ENCODE data around the gene PHLDA1. TPM values are rescaled to one million over a fixed set of nuclear protein-coding genes. Genes with fewer than 3 reads are reported as not detected.

Gene PHLDA1
- total and polyA plus RNA-seq, 9 of the 15 experiments (the other 6 are each of a cell fraction or from before 2014, with no cell fraction given), result 0.15 to 2.9 (median 0.54) TPM

GRCh38 chr12:76020281-76020680 lies 11.3 kb downstream of the PHLDA1 start:
- ChIA-PET POLR2A (no interaction called here), CTCF (ENCODE audit: low intra/inter-chr PET ratio) (no interaction called here)
- H4K20me1 ChIP-seq (replicated peaks; ENCODE audit: control insufficient read depth, insufficient read depth, low read length), result no peaks in the 10 kb centered on the region
- H3K36me3 ChIP-seq (ENCODE audit: control insufficient read depth, insufficient read depth, low read length), result no peaks in the 10 kb centered on the region
- 40% methylated on average over 5 of the region's 5 CpGs for WGBS (ENCODE audit: insufficient coverage, low coverage, missing lambda C conversion rate)
- H3K27me3 ChIP-seq (ENCODE audit: control insufficient read depth in 2 of 2, insufficient read depth in 2 of 2, low read length in 2 of 2), result no peaks in the 10 kb centered on the region
- no peak overlapping the region for H3K9ac ChIP-seq (ENCODE audit: insufficient read depth in 1 of 2, low read depth in 2 of 2, low read length in 2 of 2)
- TF ChIP-seq, protein P1, sequence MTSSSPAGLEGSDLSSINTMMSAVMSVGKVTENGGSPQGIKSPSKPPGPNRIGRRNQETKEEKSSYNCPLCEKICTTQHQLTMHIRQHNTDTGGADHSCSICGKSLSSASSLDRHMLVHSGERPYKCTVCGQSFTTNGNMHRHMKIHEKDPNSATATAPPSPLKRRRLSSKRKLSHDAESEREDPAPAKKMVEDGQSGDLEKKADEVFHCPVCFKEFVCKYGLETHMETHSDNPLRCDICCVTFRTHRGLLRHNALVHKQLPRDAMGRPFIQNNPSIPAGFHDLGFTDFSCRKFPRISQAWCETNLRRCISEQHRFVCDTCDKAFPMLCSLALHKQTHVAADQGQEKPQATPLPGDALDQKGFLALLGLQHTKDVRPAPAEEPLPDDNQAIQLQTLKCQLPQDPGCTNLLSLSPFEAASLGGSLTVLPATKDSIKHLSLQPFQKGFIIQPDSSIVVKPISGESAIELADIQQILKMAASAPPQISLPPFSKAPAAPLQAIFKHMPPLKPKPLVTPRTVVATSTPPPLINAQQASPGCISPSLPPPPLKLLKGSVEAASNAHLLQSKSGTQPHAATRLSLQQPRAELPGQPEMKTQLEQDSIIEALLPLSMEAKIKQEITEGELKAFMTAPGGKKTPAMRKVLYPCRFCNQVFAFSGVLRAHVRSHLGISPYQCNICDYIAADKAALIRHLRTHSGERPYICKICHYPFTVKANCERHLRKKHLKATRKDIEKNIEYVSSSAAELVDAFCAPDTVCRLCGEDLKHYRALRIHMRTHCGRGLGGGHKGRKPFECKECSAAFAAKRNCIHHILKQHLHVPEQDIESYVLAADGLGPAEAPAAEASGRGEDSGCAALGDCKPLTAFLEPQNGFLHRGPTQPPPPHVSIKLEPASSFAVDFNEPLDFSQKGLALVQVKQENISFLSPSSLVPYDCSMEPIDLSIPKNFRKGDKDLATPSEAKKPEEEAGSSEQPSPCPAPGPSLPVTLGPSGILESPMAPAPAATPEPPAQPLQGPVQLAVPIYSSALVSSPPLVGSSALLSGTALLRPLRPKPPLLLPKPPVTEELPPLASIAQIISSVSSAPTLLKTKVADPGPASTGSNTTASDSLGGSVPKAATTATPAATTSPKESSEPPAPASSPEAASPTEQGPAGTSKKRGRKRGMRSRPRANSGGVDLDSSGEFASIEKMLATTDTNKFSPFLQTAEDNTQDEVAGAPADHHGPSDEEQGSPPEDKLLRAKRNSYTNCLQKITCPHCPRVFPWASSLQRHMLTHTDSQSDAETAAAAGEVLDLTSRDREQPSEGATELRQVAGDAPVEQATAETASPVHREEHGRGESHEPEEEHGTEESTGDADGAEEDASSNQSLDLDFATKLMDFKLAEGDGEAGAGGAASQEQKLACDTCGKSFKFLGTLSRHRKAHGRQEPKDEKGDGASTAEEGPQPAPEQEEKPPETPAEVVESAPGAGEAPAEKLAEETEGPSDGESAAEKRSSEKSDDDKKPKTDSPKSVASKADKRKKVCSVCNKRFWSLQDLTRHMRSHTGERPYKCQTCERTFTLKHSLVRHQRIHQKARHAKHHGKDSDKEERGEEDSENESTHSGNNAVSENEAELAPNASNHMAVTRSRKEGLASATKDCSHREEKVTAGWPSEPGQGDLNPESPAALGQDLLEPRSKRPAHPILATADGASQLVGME (CRISPR knock-in tag; IDR thresholded peaks at IDR 0.05), result no peak
- no peak for TF ChIP-seq NR2F6 (CRISPR knock-in tag; IDR thresholded peaks at IDR 0.05)
- no peak for TF ChIP-seq ZNF232 (CRISPR knock-in tag; IDR thresholded peaks at IDR 0.05)
- no peak for TF ChIP-seq BACH1 (tag; IDR thresholded peaks at IDR 0.05)
- TF ChIP-seq C11orf30 (IDR thresholded peaks at IDR 0.05; ENCODE audit: low read depth), result no peak
- TF ChIP-seq, protein P2, sequence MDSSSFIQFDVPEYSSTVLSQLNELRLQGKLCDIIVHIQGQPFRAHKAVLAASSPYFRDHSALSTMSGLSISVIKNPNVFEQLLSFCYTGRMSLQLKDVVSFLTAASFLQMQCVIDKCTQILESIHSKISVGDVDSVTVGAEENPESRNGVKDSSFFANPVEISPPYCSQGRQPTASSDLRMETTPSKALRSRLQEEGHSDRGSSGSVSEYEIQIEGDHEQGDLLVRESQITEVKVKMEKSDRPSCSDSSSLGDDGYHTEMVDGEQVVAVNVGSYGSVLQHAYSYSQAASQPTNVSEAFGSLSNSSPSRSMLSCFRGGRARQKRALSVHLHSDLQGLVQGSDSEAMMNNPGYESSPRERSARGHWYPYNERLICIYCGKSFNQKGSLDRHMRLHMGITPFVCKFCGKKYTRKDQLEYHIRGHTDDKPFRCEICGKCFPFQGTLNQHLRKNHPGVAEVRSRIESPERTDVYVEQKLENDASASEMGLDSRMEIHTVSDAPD (CRISPR knock-in tag; IDR thresholded peaks at IDR 0.05), result no peak
- no peak for TF ChIP-seq TBL1XR1 (IDR thresholded peaks at IDR 0.05; ENCODE audit: low read length in 2 of 2)
- FAIRE-seq, result no peak
- peak; percentile 29; the same call in 1 of the 3 replicates for ATAC-seq
- no peak overlapping the region for H3K4me3 ChIP-seq
- peaks cover 0 to 11% of the 10 kb centered on the region in 2 experiments; a peak in 2 of 5 replicates for H3K4me1 ChIP-seq (replicated peaks in 1 of 2; ENCODE audit: control insufficient read depth in 2 of 2, insufficient read depth in 2 of 2, low read length in 2 of 2)
- H3K4me2 ChIP-seq (ENCODE audit: insufficient read depth, low read length), result no peak overlapping the region
- no peak for DNase-seq (ENCODE audit: extremely low read depth in 1 of 4, low spot score in 3 of 4)
- intact Hi-C loops (cut with micrococcal nuclease), result no loop called here
- H3K9me1 ChIP-seq (ENCODE audit: control insufficient read depth, insufficient read depth, low read length), result no peaks in the 10 kb centered on the region
- no peak overlapping the region for H3K27ac ChIP-seq (ENCODE audit: extremely low read depth, low read depth, low read length)
- BruUV-seq (replicated peaks), result no TSS peak
- no peaks in the 10 kb centered on the region for H3K79me2 ChIP-seq (ENCODE audit: control insufficient read depth, insufficient read depth, low read length)
- in situ Hi-C loops (cut with MboI), result no loop called here
- peak overlapping the region; percentile 85 for H2AFZ ChIP-seq (ENCODE audit: low read depth, low read length)
- H3K9me3 ChIP-seq (replicated peaks; ENCODE audit: control insufficient read depth, insufficient read depth, low read depth, low read length), result no peaks in the 10 kb centered on the region

Data from K562 (cell line).